GM12891 (cell line): ENCODE results near the gene MLNR.

Source experiments
- POLR2A ChIP-seq: IDR thresholded peaks from 2 replicates; pipeline ENCODE4 v1.6.1; 2011; ENCODE audit warnings: low read depth, low read length, control low read depth
- POLR2AphosphoS5 ChIP-seq: IDR thresholded peaks from 2 replicates; pipeline ENCODE4 v1.6.1; 2011; ENCODE audit warnings: low read depth, low read length, control low read depth
- TAF1 ChIP-seq: IDR thresholded peaks from 2 replicates; pipeline ENCODE4 v1.6.1; 2011; ENCODE audit warnings: low read depth, low read length, control low read depth

DNA sequence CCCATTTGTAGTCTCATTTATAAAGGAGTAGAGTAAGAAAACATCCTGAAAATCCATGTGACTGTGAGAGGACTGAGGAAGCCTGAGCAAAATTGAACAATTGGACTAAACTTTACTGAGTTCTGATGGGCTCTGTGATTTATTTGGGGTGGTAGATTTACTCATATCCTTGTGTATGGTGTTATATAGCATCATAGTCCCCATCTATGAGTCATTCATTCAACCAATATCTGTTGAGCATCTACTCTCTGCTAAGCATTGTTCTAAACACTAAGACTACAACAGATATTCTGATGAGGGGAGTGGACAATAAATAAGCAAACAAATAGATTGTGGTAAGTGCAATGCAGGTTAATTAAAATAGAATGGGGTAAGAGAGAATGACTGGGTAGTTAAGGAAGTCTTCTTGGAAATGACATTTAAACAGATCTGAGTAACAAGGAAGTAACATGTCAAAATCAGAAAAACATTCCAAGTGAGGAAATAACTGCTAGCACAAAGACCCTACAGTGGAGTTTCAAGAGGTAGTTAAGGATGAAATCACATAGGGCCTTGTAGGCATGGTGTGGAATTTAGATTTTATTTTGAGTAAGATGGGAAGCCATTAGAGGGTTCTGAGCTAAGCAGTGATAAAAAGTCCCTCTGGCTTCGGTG is 36.3 kb upstream of the MLNR start:
- TF ChIP-seq POLR2A (no peak), POLR2AphosphoS5 (no peak), TAF1 (no peak)
